ENCODE data around the gene HYAL4.
"Not testable (repeated sequence)": the region's sequence is repeated elsewhere in the genome, so short reads cannot be mapped to it uniquely, and the experiment has no call there.

Gene HYAL4

GRCh38 chr7:123876557-123877256, 31.7 kb downstream of the HYAL4 start:
- no peak overlapping the region for H3K4me3 ChIP-seq (ENCODE audit: low read length)
- no peak for TF ChIP-seq CTCF (conservative IDR thresholded peaks at IDR 0.05; ENCODE audit: low read length)
- DNase-seq (ENCODE audit: low read depth): no peak

DNA sequence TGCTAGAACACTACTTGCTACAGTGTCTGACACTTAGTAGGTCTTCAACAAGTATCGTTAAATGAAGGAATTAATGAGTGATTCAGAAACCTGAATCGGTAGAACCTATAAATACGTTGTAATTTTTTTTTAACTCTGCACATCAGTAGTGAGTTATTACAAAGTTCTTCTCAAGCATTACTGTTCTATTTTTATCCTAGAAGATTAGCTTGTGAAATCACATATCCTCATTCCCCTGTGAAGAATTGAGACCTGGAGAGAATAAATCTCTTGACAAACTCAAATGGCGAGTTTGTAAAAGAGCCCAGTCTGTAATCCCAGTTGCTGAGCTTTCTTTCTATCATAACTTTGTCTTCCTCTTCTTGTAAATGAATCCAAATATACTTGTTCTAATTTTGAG, 34.7 kb downstream of the HYAL4 start:
- no peak for DNase-seq (ENCODE audit: low read depth)
- H3K4me3 ChIP-seq (ENCODE audit: low read length): no peak overlapping the region
- no peak for TF ChIP-seq CTCF (conservative IDR thresholded peaks at IDR 0.05; ENCODE audit: low read length)

DNA sequence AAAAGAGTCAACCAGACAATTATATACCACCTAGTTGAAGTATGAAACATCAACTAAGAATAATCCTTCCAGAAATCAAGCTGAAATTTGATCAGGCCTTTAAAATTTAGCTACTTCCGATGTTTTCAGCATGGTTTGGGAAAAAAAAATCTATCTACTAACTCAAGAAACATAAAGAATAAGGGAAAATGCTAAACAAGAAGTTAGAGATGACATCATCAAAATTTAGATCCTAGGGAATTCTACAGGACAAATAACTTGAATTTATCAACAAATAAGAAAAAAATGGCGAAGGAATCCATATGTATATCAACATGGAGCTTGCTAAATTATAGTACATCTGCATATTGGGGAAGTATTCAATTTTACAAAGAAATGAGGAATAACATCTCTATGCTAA, 36.3 kb downstream of the HYAL4 start:
- no peak overlapping the region for H3K4me3 ChIP-seq (ENCODE audit: low read length)
- TF ChIP-seq CTCF (conservative IDR thresholded peaks at IDR 0.05; ENCODE audit: low read length): no peak
- DNase-seq (ENCODE audit: low read depth): no peak

DNA sequence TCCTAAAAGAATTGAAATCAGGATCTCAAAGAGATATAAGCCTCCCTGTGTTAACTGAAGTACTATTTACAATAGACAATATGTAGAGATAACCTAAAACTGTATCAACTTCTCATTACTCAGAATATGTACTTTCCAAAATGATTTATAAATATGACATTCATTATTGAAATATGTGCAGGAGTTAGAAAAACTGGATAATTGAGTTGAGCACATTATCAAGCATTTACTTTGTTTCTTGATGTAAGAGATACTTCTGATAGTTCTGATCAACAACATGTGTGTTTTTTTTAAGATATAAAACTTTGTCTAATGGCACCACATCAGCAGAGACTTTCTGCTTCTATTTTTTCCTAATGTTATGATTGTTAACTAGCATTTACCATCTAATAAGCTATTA, 38.2 kb downstream of the HYAL4 start:
- DNase-seq (ENCODE audit: low read depth): no peak
- no peak for TF ChIP-seq CTCF (conservative IDR thresholded peaks at IDR 0.05; ENCODE audit: low read length)
- H3K4me3 ChIP-seq (ENCODE audit: low read length): no peak overlapping the region

DNA sequence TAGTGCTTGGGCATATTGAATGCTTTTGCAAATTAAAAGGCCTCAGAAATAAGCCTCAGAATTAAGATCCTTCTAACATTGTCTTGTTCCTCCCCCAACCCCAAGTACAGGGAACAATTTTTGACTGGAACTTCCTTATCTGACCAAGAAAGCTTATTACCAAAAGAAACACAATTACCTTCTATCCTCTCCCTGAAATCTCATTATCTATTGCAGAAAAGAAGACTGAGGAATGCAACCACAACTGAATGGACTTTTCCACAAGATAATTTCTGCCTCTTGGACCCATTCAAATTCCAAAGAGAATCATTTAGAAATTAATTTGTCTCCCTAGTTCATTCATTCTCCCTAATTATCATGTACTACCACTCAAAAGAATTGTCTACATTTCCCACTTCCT, 43.2 kb downstream of the HYAL4 start:
- no peak overlapping the region for H3K4me3 ChIP-seq (ENCODE audit: low read length)
- no peak for DNase-seq (ENCODE audit: low read depth)
- TF ChIP-seq CTCF (conservative IDR thresholded peaks at IDR 0.05; ENCODE audit: low read length): no peak

DNA sequence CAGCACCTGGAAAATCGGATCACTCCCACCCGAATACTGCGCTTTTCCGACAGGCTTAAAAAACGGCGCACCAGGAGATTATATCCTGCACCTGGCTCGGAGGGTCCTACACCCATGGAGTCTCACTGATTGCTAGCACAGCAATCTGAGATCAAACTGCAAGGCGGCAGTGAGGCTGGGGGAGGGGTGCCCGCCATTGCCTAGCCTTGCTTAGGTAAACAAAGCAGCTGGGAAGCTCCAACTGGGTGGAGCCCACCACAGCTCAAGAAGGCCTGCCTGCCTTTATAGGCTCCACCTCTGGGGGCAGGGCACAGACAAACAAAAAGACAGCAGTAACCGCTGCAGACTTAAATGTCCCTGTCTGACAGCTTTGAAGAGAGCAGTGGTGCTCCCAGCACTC, 49.8 kb downstream of the HYAL4 start:
- H3K4me3 ChIP-seq (ENCODE audit: low read length); DNase-seq (ENCODE audit: low read depth): not testable (repeated sequence)

DNA sequence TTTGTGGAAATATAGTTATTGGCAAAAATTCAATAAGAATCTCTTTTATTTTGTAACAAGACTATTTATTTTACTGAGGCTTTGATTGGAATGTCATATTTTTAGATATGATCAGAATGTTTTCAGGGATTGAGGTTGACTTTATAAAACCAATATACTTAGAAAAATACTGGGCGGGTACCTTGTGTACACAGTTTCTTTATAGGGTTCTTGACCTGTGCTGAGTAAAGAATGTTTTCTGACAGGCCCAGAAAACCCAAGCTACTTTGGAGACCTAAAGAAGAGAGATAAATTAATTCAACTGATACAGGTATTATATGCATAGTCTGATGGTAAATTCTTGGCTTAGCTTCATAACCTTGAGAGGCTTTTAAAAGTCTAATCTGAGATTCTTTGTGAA, 56.1 kb downstream of the HYAL4 start:
- no peak overlapping the region for H3K4me3 ChIP-seq (ENCODE audit: low read length)
- no peak for DNase-seq (ENCODE audit: low read depth)
- no peak for TF ChIP-seq CTCF (conservative IDR thresholded peaks at IDR 0.05; ENCODE audit: low read length)

GRCh38 chr7:123905714-123906113, 60.7 kb downstream of the HYAL4 start:
- no peak overlapping the region for H3K4me3 ChIP-seq (ENCODE audit: low read length)
- no peak for TF ChIP-seq CTCF (conservative IDR thresholded peaks at IDR 0.05; ENCODE audit: low read length)
- DNase-seq (ENCODE audit: low read depth): no peak

Measured in AG10803 (cell line).